Stimulated activated CD4-positive, alpha-beta T cell treated with anti-CD3 and anti-CD28 coated beads, Interleukin-4, amount 100 ng/mL, for 1 hour (primary cell): ENCODE data around the gene CEP104.

ENCODE experiments used
- DNase-seq: peaks from one replicate; pipeline ENCODE4 v3.0.0-alpha.2; 2020

CEP104 gene

GRCh38 chr1:3864884-3865283 lies 7.9 kb upstream of the CEP104 start:
- no peak for DNase-seq

GRCh38 chr1:3863231-3863935 lies 6.4 kb upstream of the CEP104 start:
- no peak for DNase-seq

- DNase-seq = no peak
Observed at GRCh38 chr1:3858231-3858981, 1.4 kb upstream of the CEP104 start.

GRCh38 chr1:3857791-3858129 lies 749 bp upstream of the CEP104 start:
- DNase-seq = no peak

GRCh38 chr1:3852711-3853485 lies 4.1 kb downstream of the CEP104 start:
- DNase-seq = no peak

- no peak for DNase-seq
Observed at GRCh38 chr1:3852091-3852490, 4.9 kb downstream of the CEP104 start.

GRCh38 chr1:3851292-3851691 lies 5.7 kb downstream of the CEP104 start:
- no peak for DNase-seq

- DNase-seq = no peak
Observed at GRCh38 chr1:3850857-3851256, 6.2 kb downstream of the CEP104 start.

GRCh38 chr1:3847081-3847480 lies 9.9 kb downstream of the CEP104 start:
- DNase-seq = no peak

- no peak for DNase-seq
Observed at GRCh38 chr1:3846541-3846940, 10.5 kb downstream of the CEP104 start.

- DNase-seq = no peak
Observed at GRCh38 chr1:3842912-3843311, 14.1 kb downstream of the CEP104 start.

GRCh38 chr1:3841491-3841890 lies 15.5 kb downstream of the CEP104 start:
- no peak for DNase-seq

- no peak for DNase-seq
Observed at GRCh38 chr1:3838788-3839187, 18.2 kb downstream of the CEP104 start.

- DNase-seq = no peak
Observed at GRCh38 chr1:3837685-3838084, 19.3 kb downstream of the CEP104 start.

GRCh38 chr1:3837200-3837599 lies 19.8 kb downstream of the CEP104 start:
- DNase-seq = no peak

- DNase-seq = no peak
Observed at GRCh38 chr1:3836421-3836820, 20.6 kb downstream of the CEP104 start.

GRCh38 chr1:3834701-3835100 lies 22.3 kb downstream of the CEP104 start:
- DNase-seq = no peak

- DNase-seq = no peak
Observed at GRCh38 chr1:3831689-3832088, 25.3 kb downstream of the CEP104 start.

- DNase-seq = no peak
Observed at GRCh38 chr1:3828391-3828790, 28.6 kb downstream of the CEP104 start.

GRCh38 chr1:3827813-3828307 lies 29.2 kb downstream of the CEP104 start:
- no peak for DNase-seq

GRCh38 chr1:3825356-3825755 lies 31.7 kb downstream of the CEP104 start:
- no peak for DNase-seq

- no peak for DNase-seq
Observed at GRCh38 chr1:3824650-3825049, 32.4 kb downstream of the CEP104 start.

GRCh38 chr1:3822421-3822820 lies 34.6 kb downstream of the CEP104 start:
- no peak for DNase-seq

- no peak for DNase-seq
Observed at GRCh38 chr1:3821908-3822307, 35.1 kb downstream of the CEP104 start.
